GM13977 (cell line): Measurements from ENCODE around the gene FMNL2.

Experiments used
- DNase-seq: peaks from one replicate; pipeline ENCODE4 v3.0.0; 2012; ENCODE audit warnings: low spot score
- in situ Hi-C: fragments of 300-500 bp; cut with MboI; formaldehyde crosslinking; loops from one replicate; pipeline ENCODE4 v1.12.0; 2022; ENCODE audit warnings: low sequenced_read_pairs, low pct_unique_long_range_greater_than_20kb, mixed read lengths, inconsistent platforms; ENCODE audit not compliant: unreplicated experiment
- TF ChIP-seq, protein P1 (sequence below): IDR thresholded peaks from 2 replicates; pipeline ENCODE4 v1.5.1; 2012; ENCODE audit warnings: mild to moderate bottlenecking, control low read depth; ENCODE audit not compliant: insufficient read depth; ENCODE audit errors: extremely low read depth, missing control alignments

Gene FMNL2

DNA sequence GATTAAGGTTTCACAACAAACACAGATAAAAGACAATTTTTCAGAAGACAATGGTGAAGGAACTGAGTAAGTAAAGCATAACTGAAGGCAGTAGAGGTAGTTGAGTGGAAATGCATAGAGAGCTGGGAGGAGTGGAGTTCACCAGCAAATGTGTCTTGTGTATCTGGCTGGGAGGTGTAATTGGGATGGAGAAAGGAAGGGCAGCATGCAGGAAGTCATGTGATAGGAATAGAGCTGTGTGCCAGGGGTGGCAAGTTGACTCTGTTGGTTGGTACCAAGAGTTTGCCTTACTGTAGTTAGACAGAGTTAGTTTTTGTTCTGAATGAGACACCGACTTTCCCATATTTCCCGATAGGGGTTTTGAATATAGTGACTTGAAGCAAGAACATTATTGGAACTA lies 56.3 kb downstream of the FMNL2 start:
- in situ Hi-C loops, result no loop called here
- TF ChIP-seq, protein P1, sequence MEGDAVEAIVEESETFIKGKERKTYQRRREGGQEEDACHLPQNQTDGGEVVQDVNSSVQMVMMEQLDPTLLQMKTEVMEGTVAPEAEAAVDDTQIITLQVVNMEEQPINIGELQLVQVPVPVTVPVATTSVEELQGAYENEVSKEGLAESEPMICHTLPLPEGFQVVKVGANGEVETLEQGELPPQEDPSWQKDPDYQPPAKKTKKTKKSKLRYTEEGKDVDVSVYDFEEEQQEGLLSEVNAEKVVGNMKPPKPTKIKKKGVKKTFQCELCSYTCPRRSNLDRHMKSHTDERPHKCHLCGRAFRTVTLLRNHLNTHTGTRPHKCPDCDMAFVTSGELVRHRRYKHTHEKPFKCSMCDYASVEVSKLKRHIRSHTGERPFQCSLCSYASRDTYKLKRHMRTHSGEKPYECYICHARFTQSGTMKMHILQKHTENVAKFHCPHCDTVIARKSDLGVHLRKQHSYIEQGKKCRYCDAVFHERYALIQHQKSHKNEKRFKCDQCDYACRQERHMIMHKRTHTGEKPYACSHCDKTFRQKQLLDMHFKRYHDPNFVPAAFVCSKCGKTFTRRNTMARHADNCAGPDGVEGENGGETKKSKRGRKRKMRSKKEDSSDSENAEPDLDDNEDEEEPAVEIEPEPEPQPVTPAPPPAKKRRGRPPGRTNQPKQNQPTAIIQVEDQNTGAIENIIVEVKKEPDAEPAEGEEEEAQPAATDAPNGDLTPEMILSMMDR, result no peak
- DNase-seq, result no peak

DNA sequence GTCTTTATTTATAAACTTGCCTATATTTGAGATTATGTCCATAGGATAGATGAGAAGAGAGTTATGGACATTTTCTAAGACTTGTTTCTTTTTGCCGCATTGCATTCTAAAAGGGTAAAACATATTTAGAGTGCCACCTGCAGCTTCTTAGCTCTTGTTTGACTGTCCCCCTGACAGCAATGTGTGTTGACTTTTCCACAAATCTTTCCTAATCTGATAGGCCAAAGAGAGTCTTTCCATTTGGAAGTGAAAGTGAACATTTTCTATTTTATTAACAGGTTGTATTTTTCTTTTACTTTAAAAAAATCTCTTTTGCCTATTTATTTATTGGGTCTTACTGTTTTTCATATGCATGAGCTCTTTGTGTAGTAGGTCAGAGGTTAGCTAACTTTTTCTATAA lies 58.4 kb downstream of the FMNL2 start:
- in situ Hi-C loops, result no loop called here
- TF ChIP-seq, protein P1, result no peak
- no peak for DNase-seq

DNA sequence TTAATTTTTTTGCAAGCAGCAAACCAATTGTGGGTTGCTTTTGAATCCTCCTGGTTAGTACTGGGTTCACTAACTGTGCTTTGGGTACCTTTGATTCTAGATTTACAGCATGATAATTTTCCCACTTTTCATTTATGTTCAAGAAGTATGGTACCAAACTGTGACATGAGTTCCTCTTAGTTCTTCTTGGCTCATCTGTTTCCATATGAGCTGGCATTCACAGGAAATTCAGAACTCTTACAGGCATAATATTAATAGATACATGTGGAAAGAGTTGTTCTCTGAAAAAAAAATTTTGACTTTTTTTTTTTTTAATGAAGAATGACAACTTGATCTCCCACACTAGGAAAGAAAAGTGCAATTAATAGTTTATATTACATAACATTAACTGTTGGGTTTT lies 59.4 kb downstream of the FMNL2 start:
- DNase-seq, result no peak
- TF ChIP-seq, protein P1, result no peak
- in situ Hi-C loops, result no loop called here

DNA sequence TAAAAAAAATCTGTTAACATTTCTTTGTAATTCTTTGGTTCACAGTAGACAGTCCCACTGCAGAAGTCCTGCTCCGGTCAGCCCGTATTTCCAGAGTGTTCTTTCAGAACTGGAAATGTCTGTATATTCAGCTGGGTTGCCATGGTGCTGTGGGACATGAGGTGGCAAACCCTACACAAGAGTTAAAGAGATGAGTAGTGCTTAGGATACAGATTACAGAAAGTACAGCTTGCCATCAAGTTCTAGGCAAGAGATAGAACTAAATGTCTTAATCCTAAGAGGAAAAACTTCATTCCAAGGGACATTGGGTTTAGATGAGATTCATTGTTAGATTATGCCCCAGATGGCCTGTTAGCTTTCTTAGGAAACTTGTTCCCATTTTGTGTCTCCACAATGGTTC lies 60.1 kb downstream of the FMNL2 start:
- in situ Hi-C loops, result no loop called here
- TF ChIP-seq, protein P1, result no peak
- no peak for DNase-seq

DNA sequence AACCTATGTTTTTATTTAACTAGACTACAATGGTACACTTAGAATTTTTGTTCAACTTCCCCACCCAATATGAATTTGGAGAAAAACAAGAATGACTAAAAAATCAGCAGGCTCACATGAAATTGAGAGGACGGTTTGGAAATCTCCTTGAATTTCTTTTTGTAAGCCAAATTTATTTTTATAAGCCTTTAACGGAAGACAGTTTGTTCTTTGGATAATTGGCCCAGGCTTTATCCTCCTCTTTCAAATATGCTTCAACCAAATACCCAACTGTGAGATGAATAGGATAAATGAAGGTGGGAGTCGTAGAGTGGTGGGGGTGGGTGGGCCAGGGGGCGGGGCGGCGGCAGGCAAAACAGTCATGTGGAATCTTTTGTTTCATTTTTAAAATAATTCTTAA lies 60.6 kb downstream of the FMNL2 start:
- TF ChIP-seq, protein P1, result no peak
- DNase-seq, result no peak

DNA sequence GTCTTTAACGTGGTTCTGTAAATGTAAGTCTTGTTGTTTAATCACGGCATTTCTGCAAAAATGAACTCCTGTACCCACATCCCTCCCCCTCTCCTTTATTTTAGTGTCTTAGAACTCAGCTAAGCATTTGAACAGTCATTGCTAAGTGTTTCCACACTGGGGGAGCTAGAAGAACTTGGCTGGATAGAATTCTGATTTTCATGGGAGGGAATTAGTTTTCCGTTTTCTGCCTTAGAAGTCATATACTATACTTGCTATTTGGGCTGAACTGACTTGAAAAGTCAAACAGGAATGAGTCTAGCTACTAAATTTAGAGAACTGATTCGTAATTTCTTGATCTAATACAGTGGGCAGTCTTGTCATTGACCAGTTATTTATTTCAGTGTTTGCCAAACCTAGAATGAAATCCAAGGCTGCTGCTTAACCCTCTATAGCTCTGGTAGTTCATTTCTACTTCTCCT lies 61.1 kb downstream of the FMNL2 start:
- no peak for DNase-seq
- TF ChIP-seq, protein P1, result no peak
- in situ Hi-C loops, result no loop called here

More for the DNA sequence above, 60.6 kb downstream of the FMNL2 start:
- in situ Hi-C loops, result no loop called here

DNA sequence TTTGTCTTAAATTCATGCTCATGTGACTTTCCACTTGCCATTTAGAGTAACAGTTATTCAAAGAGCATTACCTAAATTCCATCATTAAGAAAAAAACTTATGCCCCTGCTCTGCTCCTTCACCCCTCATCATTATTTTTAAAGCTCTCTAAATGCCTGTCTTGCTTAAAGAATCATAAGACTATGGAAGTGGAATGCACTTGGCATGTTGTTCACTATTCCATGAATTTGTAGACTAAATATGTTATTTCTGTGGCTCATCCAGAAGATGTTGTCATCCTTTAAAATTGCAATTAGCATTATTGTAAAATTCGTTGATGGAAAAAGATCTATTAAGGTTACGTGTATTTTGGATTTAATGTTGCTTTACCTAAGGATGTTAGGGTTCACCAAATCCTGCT lies 61.8 kb downstream of the FMNL2 start:
- in situ Hi-C loops, result no loop called here
- no peak for DNase-seq
- TF ChIP-seq, protein P1, result no peak
